NCI-H1436 (cell line): Measurements from ENCODE around the gene CCL27.
A peak's percentile ranks its signal among the peaks of the same experiment; 100 is the strongest.

ENCODE experiments used
- DNase-seq: peaks from one replicate; lab custom pipeline; 2025; lab: John Stamatoyannopoulos, UW

CCL27 gene

GRCh38 chr9:34684145-34684544, 21.7 kb upstream of the CCL27 start:
- DNase-seq: no peak

GRCh38 chr9:34675869-34676268, 13.4 kb upstream of the CCL27 start:
- no peak for DNase-seq

- DNase-seq: peak; percentile 45
These were observed 12.7 kb upstream of the CCL27 start for GRCh38 chr9:34675048-34675714.

GRCh38 chr9:34674440-34674839, 12.0 kb upstream of the CCL27 start:
- DNase-seq: no peak

- DNase-seq: no peak
These were observed 8.8 kb upstream of the CCL27 start for GRCh38 chr9:34671307-34671706.

- DNase-seq: no peak
These were observed 7.5 kb upstream of the CCL27 start for GRCh38 chr9:34669809-34670562.

GRCh38 chr9:34665381-34666250, 3.2 kb upstream of the CCL27 start:
- peak; percentile 97 for DNase-seq

- DNase-seq: no peak
These were observed 2.6 kb upstream of the CCL27 start for GRCh38 chr9:34665067-34665380.

GRCh38 chr9:34664281-34665066, 2.0 kb upstream of the CCL27 start:
- DNase-seq: peak; percentile 21

GRCh38 chr9:34663303-34663605, 797 bp upstream of the CCL27 start:
- DNase-seq: no peak

GRCh38 chr9:34659592-34660253, 2.7 kb downstream of the CCL27 start:
- DNase-seq: no peak

GRCh38 chr9:34658461-34658860, 4.0 kb downstream of the CCL27 start:
- DNase-seq: no peak

GRCh38 chr9:34656992-34657391, 5.5 kb downstream of the CCL27 start:
- no peak for DNase-seq

GRCh38 chr9:34655394-34655793, 7.1 kb downstream of the CCL27 start:
- no peak for DNase-seq

- no peak for DNase-seq
These were observed 8.0 kb downstream of the CCL27 start for GRCh38 chr9:34654323-34655051.

- DNase-seq: no peak
These were observed 9.0 kb downstream of the CCL27 start for GRCh38 chr9:34653151-34654072.

GRCh38 chr9:34652602-34653000, 9.9 kb downstream of the CCL27 start:
- DNase-seq: no peak

- no peak for DNase-seq
These were observed 10.4 kb downstream of the CCL27 start, which contains the start of gene IL11RA for GRCh38 chr9:34651876-34652601. Gene IL11RA (plus strand): TSS chr9:34652185. CDS start chr9:34655218, 3,033 bp downstream.

GRCh38 chr9:34651321-34651720, 11.1 kb downstream of the CCL27 start:
- DNase-seq: no peak
